NB4 (cell line): ENCODE measurements around the gene COL6A6.

ENCODE experiments used
- POLR2A ChIP-seq: IDR thresholded peaks from 2 replicates; pipeline ENCODE4 v1.6.1; 2011; ENCODE audit warnings: mild to moderate bottlenecking; ENCODE audit not compliant: insufficient read length; ENCODE audit errors: extremely low read depth
- TF ChIP-seq, protein P1 (sequence below): IDR thresholded peaks from one replicate; pipeline ENCODE4 v1.5.1; 2012; ENCODE audit warnings: low read depth, low read length

- TF ChIP-seq, protein P1, sequence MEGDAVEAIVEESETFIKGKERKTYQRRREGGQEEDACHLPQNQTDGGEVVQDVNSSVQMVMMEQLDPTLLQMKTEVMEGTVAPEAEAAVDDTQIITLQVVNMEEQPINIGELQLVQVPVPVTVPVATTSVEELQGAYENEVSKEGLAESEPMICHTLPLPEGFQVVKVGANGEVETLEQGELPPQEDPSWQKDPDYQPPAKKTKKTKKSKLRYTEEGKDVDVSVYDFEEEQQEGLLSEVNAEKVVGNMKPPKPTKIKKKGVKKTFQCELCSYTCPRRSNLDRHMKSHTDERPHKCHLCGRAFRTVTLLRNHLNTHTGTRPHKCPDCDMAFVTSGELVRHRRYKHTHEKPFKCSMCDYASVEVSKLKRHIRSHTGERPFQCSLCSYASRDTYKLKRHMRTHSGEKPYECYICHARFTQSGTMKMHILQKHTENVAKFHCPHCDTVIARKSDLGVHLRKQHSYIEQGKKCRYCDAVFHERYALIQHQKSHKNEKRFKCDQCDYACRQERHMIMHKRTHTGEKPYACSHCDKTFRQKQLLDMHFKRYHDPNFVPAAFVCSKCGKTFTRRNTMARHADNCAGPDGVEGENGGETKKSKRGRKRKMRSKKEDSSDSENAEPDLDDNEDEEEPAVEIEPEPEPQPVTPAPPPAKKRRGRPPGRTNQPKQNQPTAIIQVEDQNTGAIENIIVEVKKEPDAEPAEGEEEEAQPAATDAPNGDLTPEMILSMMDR: no peak
- no peak for TF ChIP-seq POLR2A
These were observed 5.4 kb downstream of the COL6A6 start for GRCh38 chr3:130522399-130522798.
